Heart left ventricle (tissue), 13 donors: ENCODE measurements around the gene KCNJ4.

Experiments
- POLR2A ChIP-seq, 2 donors: fragments of 450-650 bp; IDR thresholded peaks; one replicate each; pipeline ENCODE4 v1.6.1; 2017; ENCODE audit warnings: antibody characterized with exemption in 2 of 2, mild to moderate bottlenecking in 2 of 2, moderate library complexity in 2 of 2
- TF ChIP-seq, protein P1 (sequence below), 12 donors: fragments of 200-600 bp; sonication (generic) in 4 of 12; IDR thresholded peaks; one replicate each; pipeline versions ENCODE4 v1.5.0 to v1.8.0; 2018 to 2022; ENCODE audit warnings: antibody characterized with exemption in 12 of 12, mild to moderate bottlenecking in 5 of 12
- donor health status: ischemic (EF 13 %, LVEDD 7.1; RV severe dilation, severe dysfunction).
- donor health status: DM: no; HTN: yes; CAD: no.
- donor health status: DM: no; HTN: no; CAD: no.
- donor health status: ischemic (EF 25% LVEDD 6.9; RV normal size, moderate dysfunction).
- donor health status: ischemic (EF 25% LVEDD 5.7; RV mildly dilated, moderate dysfunction).
- donor health status: ischemic (EF 35%, LVEDD 5.7; RV mildly dilated, moderate dysfunction).
- donor health status: nonischemic (EF 11% LVEDD 7.7; RV severe dilation, severe dysfunction).
- donor health status: DM: yes; HTN: yes; CAD: no.
- donor health status: PGD.
- donor health status: ischemic (EF 29% LVEDD 5.4; RV normal size, mild dysfunction).
- donor health status: nonischemic (EF 23%, LVEDD 6.1; RV moderate dilation, normal function).

DNA sequence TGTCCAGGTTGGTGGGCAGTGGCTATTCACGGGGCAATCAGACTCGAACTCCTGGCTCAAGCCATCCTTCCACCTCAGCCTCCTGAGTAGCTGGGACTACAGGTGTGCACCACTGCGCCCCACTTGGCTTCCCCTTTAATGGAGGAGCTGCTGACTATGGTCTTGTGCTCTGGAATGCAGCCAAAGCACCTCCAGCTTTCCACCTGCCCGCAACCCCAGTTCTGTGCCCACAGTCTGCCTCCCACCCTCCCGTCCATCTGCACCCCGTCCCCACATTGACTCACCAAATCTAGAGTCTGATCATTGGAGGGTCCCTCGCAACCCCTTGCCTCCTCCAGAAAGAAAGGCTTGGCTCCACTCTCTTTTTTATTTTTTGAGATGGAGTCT lies 41.0 kb downstream of the KCNJ4 start:
- TF ChIP-seq, protein P1, sequence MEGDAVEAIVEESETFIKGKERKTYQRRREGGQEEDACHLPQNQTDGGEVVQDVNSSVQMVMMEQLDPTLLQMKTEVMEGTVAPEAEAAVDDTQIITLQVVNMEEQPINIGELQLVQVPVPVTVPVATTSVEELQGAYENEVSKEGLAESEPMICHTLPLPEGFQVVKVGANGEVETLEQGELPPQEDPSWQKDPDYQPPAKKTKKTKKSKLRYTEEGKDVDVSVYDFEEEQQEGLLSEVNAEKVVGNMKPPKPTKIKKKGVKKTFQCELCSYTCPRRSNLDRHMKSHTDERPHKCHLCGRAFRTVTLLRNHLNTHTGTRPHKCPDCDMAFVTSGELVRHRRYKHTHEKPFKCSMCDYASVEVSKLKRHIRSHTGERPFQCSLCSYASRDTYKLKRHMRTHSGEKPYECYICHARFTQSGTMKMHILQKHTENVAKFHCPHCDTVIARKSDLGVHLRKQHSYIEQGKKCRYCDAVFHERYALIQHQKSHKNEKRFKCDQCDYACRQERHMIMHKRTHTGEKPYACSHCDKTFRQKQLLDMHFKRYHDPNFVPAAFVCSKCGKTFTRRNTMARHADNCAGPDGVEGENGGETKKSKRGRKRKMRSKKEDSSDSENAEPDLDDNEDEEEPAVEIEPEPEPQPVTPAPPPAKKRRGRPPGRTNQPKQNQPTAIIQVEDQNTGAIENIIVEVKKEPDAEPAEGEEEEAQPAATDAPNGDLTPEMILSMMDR (IDR thresholded peaks at IDR 0.05): no peak
- no peak for TF ChIP-seq POLR2A (IDR thresholded peaks at IDR 0.05)
